ENCODE measurements around the gene TMEM72.

The TMEM72 gene

DNA sequence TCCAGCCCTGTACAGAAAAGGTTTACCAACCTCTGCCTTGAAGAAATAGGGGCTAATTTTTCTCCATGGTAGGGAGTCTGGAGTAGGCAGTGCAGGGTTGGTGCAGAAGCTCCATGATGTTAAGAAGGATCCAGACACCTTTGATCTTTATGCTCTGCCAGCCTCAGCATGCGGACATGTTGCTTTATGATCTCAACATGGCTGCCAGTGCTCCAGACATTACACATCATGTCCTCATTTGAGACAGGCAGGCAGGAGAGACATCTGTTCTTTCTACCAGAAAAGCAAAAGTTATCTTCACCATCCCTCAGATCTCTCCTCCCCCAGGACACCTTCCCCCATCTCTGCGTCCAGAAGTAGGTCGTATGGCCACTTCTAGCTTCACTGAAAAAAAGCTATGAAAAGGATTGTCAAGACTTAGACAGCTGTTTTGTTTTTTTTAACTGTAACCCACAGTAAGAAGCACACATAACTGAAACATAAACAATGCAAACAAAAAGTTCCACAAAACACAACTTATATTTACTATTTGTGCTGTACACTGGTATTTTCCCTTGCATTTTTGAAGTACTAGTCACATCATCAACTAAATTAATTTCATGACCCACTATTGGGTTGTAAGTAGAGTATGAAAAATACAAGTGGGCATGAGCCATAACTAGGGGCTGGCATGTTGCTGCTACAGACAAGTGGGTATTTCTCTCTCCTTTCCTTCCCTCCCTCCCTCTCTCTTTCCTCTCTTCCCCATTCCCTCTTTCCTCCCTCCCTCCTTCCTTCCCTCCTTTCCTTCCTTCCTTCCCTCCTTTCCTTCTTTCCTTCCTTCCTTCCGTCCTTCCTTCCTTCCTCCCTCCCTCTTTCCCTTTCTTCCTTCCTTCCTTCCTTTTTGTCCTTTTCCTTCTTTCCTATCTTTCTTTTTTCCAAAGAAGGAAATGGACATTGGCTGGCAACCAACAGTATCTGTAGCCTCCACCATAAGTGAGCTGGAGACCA lies 45.9 kb downstream of the TMEM72 start:
- no peak for DNase-seq

GRCh38 chr10:44958196-44958897 lies 47.2 kb downstream of the TMEM72 start:
- DNase-seq = no peak

GRCh38 chr10:44958898-44959246 lies 47.7 kb downstream of the TMEM72 start:
- no peak for DNase-seq

- peak; percentile 88 for DNase-seq
Observed at GRCh38 chr10:44959247-44960087, 48.3 kb downstream of the TMEM72 start, which contains the start of gene RASSF4. Gene RASSF4, plus strand, starts transcription at chr10:44959802. Its CDS starts 10,401 bp downstream, at chr10:44970203.

DNA sequence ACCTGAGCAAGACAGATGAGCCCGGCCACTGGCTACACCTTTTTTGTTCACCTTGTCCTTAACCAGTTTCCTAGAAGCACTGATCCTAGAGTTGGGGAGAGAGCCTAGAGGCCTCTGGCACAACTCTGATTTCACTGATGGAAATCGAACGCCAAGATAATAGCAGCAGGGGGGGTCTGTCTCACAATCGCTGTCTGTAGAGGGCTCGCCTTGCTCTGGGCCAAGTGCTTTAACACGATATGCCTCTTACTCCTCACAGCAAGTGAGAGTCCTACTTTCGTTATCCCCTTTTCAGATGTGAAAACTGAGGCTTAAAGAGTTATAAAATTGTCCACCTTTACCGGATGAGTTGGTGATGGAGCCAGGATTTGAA lies 48.9 kb downstream of the TMEM72 start:
- DNase-seq = no peak

GRCh38 chr10:44960482-44961229 lies 49.5 kb downstream of the TMEM72 start:
- no peak for DNase-seq

DNA sequence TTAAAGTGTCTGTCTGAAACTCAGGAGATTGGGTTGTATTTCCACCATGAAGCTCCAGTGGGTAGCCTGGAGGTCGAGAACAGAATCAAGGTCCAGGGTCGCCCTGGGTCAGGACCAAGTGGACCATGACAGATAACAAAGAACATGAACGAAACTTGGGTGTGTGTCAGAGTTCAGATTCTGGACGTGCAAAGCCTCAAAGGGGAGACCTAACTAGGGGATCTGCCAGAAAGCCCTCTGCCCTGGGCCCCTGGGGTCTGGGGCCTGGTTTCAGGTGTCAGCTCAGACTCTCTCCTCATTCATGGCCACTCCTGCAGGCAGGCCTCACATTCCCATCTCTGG lies 50.1 kb downstream of the TMEM72 start:
- DNase-seq = no peak

- no peak for DNase-seq
Observed at GRCh38 chr10:44961931-44962750, 51.0 kb downstream of the TMEM72 start.

- peak; percentile 23 for DNase-seq
Observed at GRCh38 chr10:44962870-44963738, 52.0 kb downstream of the TMEM72 start.

DNA sequence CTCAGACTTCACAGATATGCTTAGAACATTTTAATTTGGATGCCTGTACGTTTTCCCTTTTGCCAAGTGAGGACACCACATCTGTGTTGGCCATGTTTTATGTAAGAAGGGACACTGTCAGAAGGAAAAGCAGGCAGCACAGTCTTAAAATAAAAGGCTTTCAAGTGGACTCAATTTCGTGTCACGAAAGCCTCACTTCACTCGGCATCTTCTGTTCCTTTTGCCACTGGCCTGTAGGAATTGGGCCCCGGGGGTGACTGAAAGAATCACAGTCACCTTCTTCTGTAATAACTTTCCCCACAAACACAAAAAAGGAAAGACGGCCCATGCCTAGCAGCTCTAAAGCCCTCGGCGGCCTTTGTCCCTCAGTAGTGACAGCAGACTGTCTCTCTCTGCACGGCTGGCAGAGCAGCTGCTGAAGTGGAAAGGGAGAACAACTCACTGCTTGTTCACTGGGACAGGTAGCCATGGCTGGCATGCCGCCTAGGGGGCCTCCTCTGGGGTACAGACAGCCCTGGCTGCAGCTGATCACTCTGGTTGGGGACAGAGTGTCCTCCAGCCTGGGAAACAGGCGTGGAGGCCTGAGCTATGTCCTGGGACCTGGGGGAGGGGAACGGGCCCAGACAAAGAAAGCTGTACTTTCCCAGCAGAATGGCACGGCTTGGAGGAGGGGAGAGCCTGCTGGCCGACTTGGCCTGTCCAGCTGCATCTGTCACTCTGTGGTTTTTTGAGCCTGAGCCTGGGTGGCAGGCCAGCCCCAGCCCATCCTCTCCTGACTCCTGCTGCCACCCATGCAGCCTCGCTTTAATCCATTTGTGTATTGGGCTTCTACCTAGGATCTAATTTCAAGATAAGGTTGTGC lies 52.9 kb downstream of the TMEM72 start:
- peak; percentile 40 for DNase-seq

- DNase-seq = no peak
Observed at GRCh38 chr10:44965104-44965503, 54.0 kb downstream of the TMEM72 start.

- no peak for DNase-seq
Observed at GRCh38 chr10:44965651-44966097, 54.5 kb downstream of the TMEM72 start.

- no peak for DNase-seq
Observed at GRCh38 chr10:44966129-44966815, 55.1 kb downstream of the TMEM72 start.

GRCh38 chr10:44966816-44967509 lies 55.8 kb downstream of the TMEM72 start:
- DNase-seq = no peak

DNA sequence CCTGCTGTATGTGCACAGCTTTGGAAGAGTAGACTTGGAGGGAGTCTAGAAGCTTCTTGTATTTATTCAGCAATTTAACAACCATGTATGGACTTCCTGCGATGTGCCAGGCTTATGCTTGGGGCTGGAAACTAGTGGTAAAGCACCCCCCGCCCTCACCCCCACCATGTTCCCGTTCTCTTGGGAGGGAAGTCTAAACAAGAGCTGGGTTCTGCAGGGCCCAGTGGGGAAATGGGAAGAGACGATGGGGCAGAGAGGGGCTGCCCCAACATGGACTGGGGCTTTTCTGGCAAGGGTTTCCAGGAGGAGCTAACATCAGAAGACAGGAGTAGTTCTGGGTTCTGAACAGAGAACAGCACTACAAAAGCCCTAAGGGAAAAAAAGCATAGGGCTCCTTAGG lies 56.5 kb downstream of the TMEM72 start:
- no peak for DNase-seq

DNA sequence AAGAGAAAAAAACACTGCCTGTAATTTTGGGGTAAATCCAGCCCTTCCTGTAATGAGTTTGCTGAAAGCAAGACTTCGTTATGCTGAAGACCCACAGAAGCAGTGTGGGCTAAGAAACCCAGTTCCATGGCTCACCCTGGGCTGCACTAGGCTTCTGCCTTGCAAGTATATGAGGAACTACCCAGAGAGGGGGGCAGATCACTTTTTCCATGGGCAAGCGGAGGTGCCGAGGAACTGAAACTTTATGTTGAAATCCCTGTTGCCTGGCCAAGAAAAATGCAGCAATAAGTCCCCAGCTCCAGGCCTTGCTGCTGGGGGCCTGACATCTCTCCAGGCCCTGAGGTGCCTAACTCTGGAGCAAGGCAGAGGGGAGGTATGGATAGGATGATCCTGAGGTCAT lies 57.0 kb downstream of the TMEM72 start:
- DNase-seq = no peak

GRCh38 chr10:44968500-44969400 lies 57.6 kb downstream of the TMEM72 start:
- DNase-seq = no peak

Data from NCI-H82 (cell line).